HepG2 (cell line): Measurements from ENCODE around the gene PSMB9. TPM values are rescaled to one million over a fixed set of nuclear protein-coding genes. Genes with fewer than 3 reads are reported as not detected.

Source experiments
- CBX1 ChIP-seq: IDR thresholded peaks from one replicate; pipeline ENCODE4 v1.6.1; 2016; ENCODE audit warnings: antibody characterized with exemption, low read depth
- ETV6 ChIP-seq: sonication (generic); formaldehyde crosslinking; conservative IDR thresholded peaks from 2 replicates; pipeline ENCODE4 v1.4.0; 2020; ENCODE audit warnings: missing genetic modification reagents
- FOXK1 ChIP-seq: sonication (generic); formaldehyde crosslinking; IDR thresholded peaks from 2 replicates; pipeline ENCODE4 v1.4.0; 2020; ENCODE audit warnings: low read depth, missing genetic modification reagents, borderline replicate concordance
- FUBP1 ChIP-seq: sonication (generic); formaldehyde crosslinking; IDR thresholded peaks from 2 replicates; pipeline ENCODE4 v1.5.1; 2020; ENCODE audit warnings: missing genetic modification reagents, mild to moderate bottlenecking, borderline replicate concordance
- HOXA3 ChIP-seq: sonication (generic); formaldehyde crosslinking; IDR thresholded peaks from 2 replicates; pipeline ENCODE4 v1.5.0; 2020; ENCODE audit warnings: missing genetic modification reagents
- KAT8 ChIP-seq: IDR thresholded peaks from 2 replicates; pipeline ENCODE4 v1.6.1; 2016; ENCODE audit warnings: missing genetic modification reagents, missing compliant biosample characterization
- KDM2A ChIP-seq: sonication (generic); formaldehyde crosslinking; IDR thresholded peaks from 2 replicates; pipeline ENCODE4 v1.4.0; 2020; ENCODE audit warnings: low read depth, missing genetic modification reagents, borderline replicate concordance
- KLF11 ChIP-seq: IDR thresholded peaks from 2 replicates; pipeline ENCODE4 v1.6.1; 2016; ENCODE audit warnings: missing compliant biosample characterization
- KLF6 ChIP-seq: IDR thresholded peaks from 2 replicates; pipeline ENCODE4 v1.8.0; 2016; ENCODE audit warnings: missing biosample characterization, missing genetic modification reagents
- POGK ChIP-seq: sonication (generic); formaldehyde crosslinking; conservative IDR thresholded peaks from 2 replicates; pipeline ENCODE4 v1.8.0; 2022; ENCODE audit warnings: mild to moderate bottlenecking, moderate library complexity, missing genetic modification reagents
- PRDM15 ChIP-seq: sonication (generic); formaldehyde crosslinking; IDR thresholded peaks from 2 replicates; pipeline ENCODE4 v1.4.0; 2020; ENCODE audit warnings: missing genetic modification reagents
- PREB ChIP-seq: sonication (generic); formaldehyde crosslinking; IDR thresholded peaks from 2 replicates; pipeline ENCODE4 v1.4.0; 2020; ENCODE audit warnings: missing genetic modification reagents
- RARA ChIP-seq: IDR thresholded peaks from 2 replicates; pipeline ENCODE4 v1.6.1; 2016; ENCODE audit warnings: missing genetic modification reagents, missing compliant biosample characterization
- ZBTB10 ChIP-seq: sonication (generic); formaldehyde crosslinking; IDR thresholded peaks from 2 replicates; pipeline ENCODE4 v1.4.0; 2020; ENCODE audit warnings: missing genetic modification reagents, borderline replicate concordance
- ZNF256 ChIP-seq: sonication (generic); formaldehyde crosslinking; conservative IDR thresholded peaks from 2 replicates; pipeline ENCODE4 v1.4.0; 2020; ENCODE audit warnings: missing genetic modification reagents
- ZNF614 ChIP-seq: IDR thresholded peaks from 2 replicates; pipeline ENCODE4 v1.6.1; 2018; ENCODE audit warnings: missing biosample characterization, missing genetic modification reagents, inconsistent platforms, borderline replicate concordance
- ZNF619 ChIP-seq: sonication (generic); formaldehyde crosslinking; IDR thresholded peaks from 2 replicates; pipeline ENCODE4 v1.4.0; 2020; ENCODE audit warnings: mild to moderate bottlenecking, missing genetic modification reagents
- ZNF891 ChIP-seq: sonication (generic); formaldehyde crosslinking; IDR thresholded peaks from 2 replicates; pipeline ENCODE4 v1.5.0; 2020; ENCODE audit warnings: mild to moderate bottlenecking, missing genetic modification reagents
- polyA plus RNA-seq, 8 experiments: library from polyadenylated mRNA; depleted of rRNA in 3 of 8; stranded (reverse) in 7 of 8; unstranded in 1 of 8; fragments of >200 nt; fragmentation: Illumina TruSeq in 4 of 8; extraction: Trizol in 4 of 8; gene quantifications; 2 replicates each; pipeline versions ENCODE4 v1.2.1 to v1.2.3, GENCODE V29; 2011 to 2016; ENCODE audit warnings: low read depth in 4 of 8, missing spikeins in 1 of 8, mixed read lengths in 1 of 8; ENCODE audit not compliant: insufficient read depth in 1 of 8
- total RNA-seq, 5 experiments: library from RNA; depleted of rRNA; stranded (reverse); fragments of >200 nt; fragmentation: Illumina TruSeq; extraction: Trizol; gene quantifications; 2 replicates each; pipeline ENCODE4 v1.2.3, GENCODE V29; 2016; ENCODE audit warnings: low read depth in 1 of 5

The PSMB9 gene
- total and polyA plus RNA-seq, 2 of the 13 experiments (the other 11 are each of a cell fraction or from before 2014, with no cell fraction given), result 15.6 to 16.0 TPM

GRCh38 chr6:32843331-32843978 lies 10.5 kb upstream of the PSMB9 start (continued):
- 0 out of 2 replicates have a peak, but pooled peaks have one; percentile 39 for TF ChIP-seq ZNF891 (CRISPR knock-in tag)
- TF ChIP-seq CBX1, result no peak
- TF ChIP-seq PREB (CRISPR knock-in tag), result peak; percentile 14; the same call in 1 of the 2 replicates
- no peak for TF ChIP-seq ZNF256 (CRISPR knock-in tag)
- TF ChIP-seq KLF6, result no peak
- TF ChIP-seq PRDM15 (CRISPR knock-in tag), result no peak
- peak; percentile 17; the same call in 1 of the 2 replicates for TF ChIP-seq HOXA3 (CRISPR knock-in tag)
- no peak; the same call in 1 of the 2 replicates for TF ChIP-seq POGK
- peak; percentile 38; the same call in 1 of the 2 replicates for TF ChIP-seq ETV6 (CRISPR knock-in tag)
- no peak for TF ChIP-seq KLF11
- TF ChIP-seq KDM2A (CRISPR knock-in tag), result no peak
- no peak for TF ChIP-seq ZNF614 (CRISPR knock-in tag)
- peak; percentile 74; the same call in 1 of the 2 replicates for TF ChIP-seq ZNF619 (CRISPR knock-in tag)
- TF ChIP-seq ZBTB10, result 0 out of 2 replicates have a peak, but pooled peaks have one; percentile 53
- TF ChIP-seq FOXK1, result no peak
- TF ChIP-seq FUBP1, result no peak
- peak; percentile 7; the same call in 1 of the 2 replicates for TF ChIP-seq KAT8
- no peak for TF ChIP-seq RARA (CRISPR knock-in tag)
